Lung (tissue), 12 donors: ENCODE results near the gene MED16. TPM values are rescaled to one million over a fixed set of nuclear protein-coding genes. Genes with fewer than 3 reads are reported as not detected.

Experiments
- ATAC-seq: fragments of 200-7000 bp; cut with Tn5 transposase; one replicate; pipeline ENCODE4 v1.9.1; 2020; ENCODE audit warnings: moderate number of reproducible peaks; ENCODE audit not compliant: insufficient read depth, low FRiP score
- DNase-seq, 3 donors: peaks; one replicate each; pipeline ENCODE4 v3.0.0-alpha.2; 2013 to 2017
- H3K27ac ChIP-seq, 2 donors: one replicate each; pipeline ENCODE4 v1.5.1; 2013; ENCODE audit warnings: mild to moderate bottlenecking in 2 of 2, moderate library complexity in 2 of 2, control low read depth in 1 of 2, inconsistent platforms in 1 of 2, low read depth in 1 of 2, low read length in 1 of 2
- H3K27me3 ChIP-seq, 3 donors: one replicate each; pipeline ENCODE4 v1.5.1; 2013; ENCODE audit warnings: low read length in 2 of 3; ENCODE audit not compliant: control insufficient read depth in 3 of 3, insufficient read depth in 3 of 3
- H3K36me3 ChIP-seq, 4 donors: one replicate each; pipeline ENCODE4 v1.5.1; 2013; ENCODE audit warnings: low read length in 4 of 4, mild to moderate bottlenecking in 1 of 4, moderate library complexity in 1 of 4; ENCODE audit not compliant: control insufficient read depth in 4 of 4, insufficient read depth in 4 of 4
- H3K4me1 ChIP-seq, 5 donors: one replicate each; pipeline ENCODE4 v1.5.1; 2013; ENCODE audit warnings: low read length in 5 of 5, mild to moderate bottlenecking in 2 of 5, moderate library complexity in 1 of 5; ENCODE audit not compliant: control insufficient read depth in 5 of 5, insufficient read depth in 5 of 5
- H3K4me3 ChIP-seq: one replicate; pipeline ENCODE4 v1.5.1; 2013; ENCODE audit warnings: mild to moderate bottlenecking, control low read depth, moderate library complexity
- H3K9ac ChIP-seq, 2 donors: one replicate each; pipeline ENCODE4 v1.5.1; 2013; ENCODE audit warnings: low read length in 2 of 2, control low read depth in 1 of 2; ENCODE audit not compliant: insufficient read depth in 1 of 2
- H3K9me3 ChIP-seq, 4 donors: one replicate each; pipeline ENCODE4 v1.5.1; 2013; ENCODE audit warnings: low read length in 3 of 4, mild to moderate bottlenecking in 1 of 4, moderate library complexity in 1 of 4; ENCODE audit not compliant: control insufficient read depth in 4 of 4, insufficient read depth in 3 of 4
- WGBS, 2 donors: extraction: QIAGEN DNeasy Blood & Tissue Kit; methylation state at CpG; one replicate each; pipeline ENCODE4 v1.1.7; 2013; 5-methylcytosine and 5-hydroxymethylcytosine counted together
- polyA plus RNA-seq, 2 donors: library from polyadenylated mRNA; stranded (reverse); fragments of 200-250 nt; gene quantifications; one replicate each; pipeline ENCODE4 v1.2.1, GENCODE V29; 2013
- total RNA-seq, 2 donors: library from RNA; depleted of rRNA in 1 of 2; stranded (reverse); fragments of >200 nt in 1 of 2; gene quantifications; one replicate each; pipeline ENCODE4 v1.2.1, GENCODE V29; 2014 to 2021
- TF ChIP-seq, protein P1 (sequence below): IDR thresholded peaks from 2 replicates; pipeline ENCODE4 v1.5.1; 2012; ENCODE audit warnings: mild to moderate bottlenecking; ENCODE audit errors: control extremely low read depth, extremely low read depth
- donor health status: control.
- donor health status: control.
- donor health status: Bipolar disorder and iron deficiency.
- donor health status: healthy.
- donor health status: DM: yes; HTN: yes; CAD: no.

MED16 gene
- total and polyA plus RNA-seq, 4 donors: 38.7 to 72.3 (median 52.3) TPM

DNA sequence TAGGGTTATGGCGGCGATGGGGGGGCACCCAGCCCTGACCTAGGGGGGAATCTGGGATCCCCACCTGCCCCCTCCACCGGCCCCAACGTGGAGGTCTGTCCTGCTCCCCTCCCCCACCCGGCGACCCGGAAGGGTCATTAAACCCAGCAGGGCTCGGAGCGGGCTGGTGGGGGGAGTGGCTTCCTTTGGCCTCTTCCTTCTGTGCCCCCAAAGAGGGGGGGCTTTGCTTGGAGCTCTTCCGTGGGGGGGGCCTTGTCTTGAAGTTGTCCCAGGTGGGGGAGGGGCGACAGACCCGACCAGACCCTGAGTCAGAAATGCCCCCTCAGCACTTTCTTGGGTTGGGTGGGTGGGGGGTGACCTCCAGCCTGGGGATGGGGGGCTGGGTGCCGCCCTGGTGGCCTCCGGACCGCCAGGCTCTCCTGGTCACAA lies 34.4 kb upstream of the MED16 start:
- DNase-seq: peak in 1 of 3 donors; percentile 54
- TF ChIP-seq, protein P1, sequence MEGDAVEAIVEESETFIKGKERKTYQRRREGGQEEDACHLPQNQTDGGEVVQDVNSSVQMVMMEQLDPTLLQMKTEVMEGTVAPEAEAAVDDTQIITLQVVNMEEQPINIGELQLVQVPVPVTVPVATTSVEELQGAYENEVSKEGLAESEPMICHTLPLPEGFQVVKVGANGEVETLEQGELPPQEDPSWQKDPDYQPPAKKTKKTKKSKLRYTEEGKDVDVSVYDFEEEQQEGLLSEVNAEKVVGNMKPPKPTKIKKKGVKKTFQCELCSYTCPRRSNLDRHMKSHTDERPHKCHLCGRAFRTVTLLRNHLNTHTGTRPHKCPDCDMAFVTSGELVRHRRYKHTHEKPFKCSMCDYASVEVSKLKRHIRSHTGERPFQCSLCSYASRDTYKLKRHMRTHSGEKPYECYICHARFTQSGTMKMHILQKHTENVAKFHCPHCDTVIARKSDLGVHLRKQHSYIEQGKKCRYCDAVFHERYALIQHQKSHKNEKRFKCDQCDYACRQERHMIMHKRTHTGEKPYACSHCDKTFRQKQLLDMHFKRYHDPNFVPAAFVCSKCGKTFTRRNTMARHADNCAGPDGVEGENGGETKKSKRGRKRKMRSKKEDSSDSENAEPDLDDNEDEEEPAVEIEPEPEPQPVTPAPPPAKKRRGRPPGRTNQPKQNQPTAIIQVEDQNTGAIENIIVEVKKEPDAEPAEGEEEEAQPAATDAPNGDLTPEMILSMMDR: no peak

DNA sequence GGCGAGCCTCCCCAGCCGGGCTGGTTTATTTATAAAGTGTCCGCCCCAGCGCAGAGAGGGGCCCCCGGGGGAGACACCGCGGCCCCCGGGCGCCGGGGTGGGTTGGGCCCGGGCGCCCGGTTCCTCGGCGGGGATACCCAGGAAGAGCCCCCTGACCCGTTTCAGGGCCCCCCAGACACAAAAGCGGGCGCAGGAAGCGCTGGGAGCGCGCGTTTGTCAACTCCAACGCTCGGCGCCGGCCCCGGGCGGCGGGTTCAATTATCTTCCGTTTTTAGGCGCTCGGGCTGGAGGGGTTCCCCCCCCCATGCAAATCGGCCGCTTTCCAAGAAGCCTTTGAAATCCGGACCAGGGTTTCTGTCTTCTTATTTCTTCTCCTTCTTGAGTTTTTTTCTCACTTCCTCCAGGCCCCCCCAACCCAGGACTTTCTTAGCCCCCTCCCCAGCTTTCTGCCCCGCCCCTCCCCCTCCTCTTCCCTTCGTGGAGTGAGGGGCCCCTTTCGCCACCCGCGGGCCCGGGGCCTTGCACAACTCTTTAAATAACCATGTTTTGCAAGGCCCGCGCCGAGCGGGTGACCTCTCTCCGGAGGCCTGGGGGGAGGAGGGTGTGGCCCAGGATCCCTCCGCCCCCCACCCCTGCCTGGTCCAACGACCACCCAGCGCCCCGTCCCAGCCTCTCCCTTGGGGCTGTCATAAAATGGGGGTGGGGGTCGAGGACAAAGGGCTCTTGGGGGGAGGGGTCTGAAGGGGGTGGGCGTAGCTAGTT lies 33.8 kb upstream of the MED16 start:
- Histone ChIP-seq H3K9ac (no peak overlapping the region), H3K27ac (peak overlapping the region; percentile 53 to 84), H3K27me3 (no peaks in the 10 kb centered on the region), H3K36me3 (peaks cover 0 to 10% (median 4%) of the 10 kb centered on the region in 4 donors), H3K4me1 (peaks cover 0 to 11% (median 0%) of the 10 kb centered on the region in 5 donors), H3K9me3 (no peaks in the 10 kb centered on the region), H3K4me3 (peak overlapping the region; percentile 82)
- WGBS, 2 donors: 0% methylated on average over 49 to 52 of the region's 52 CpGs
- peak; percentile 75 to 88 (median 79) for DNase-seq
- TF ChIP-seq, protein P1: no peak
- no peak for ATAC-seq

More for the DNA sequence above, 34.4 kb upstream of the MED16 start:
- Histone ChIP-seq H3K9ac (no peak overlapping the region), H3K4me3 (no peak overlapping the region), H3K27ac (peak overlapping the region in 1 of 2 donors; percentile 45), H3K36me3 (peaks cover 0 to 10% (median 4%) of the 10 kb centered on the region in 4 donors), H3K4me1 (peaks cover 0 to 17% (median 0%) of the 10 kb centered on the region in 5 donors), H3K9me3 (no peaks in the 10 kb centered on the region), H3K27me3 (no peaks in the 10 kb centered on the region)
- 13 to 17% methylated on average over 14 to 15 of the region's 15 CpGs for WGBS, 2 donors
- ATAC-seq: no peak

DNA sequence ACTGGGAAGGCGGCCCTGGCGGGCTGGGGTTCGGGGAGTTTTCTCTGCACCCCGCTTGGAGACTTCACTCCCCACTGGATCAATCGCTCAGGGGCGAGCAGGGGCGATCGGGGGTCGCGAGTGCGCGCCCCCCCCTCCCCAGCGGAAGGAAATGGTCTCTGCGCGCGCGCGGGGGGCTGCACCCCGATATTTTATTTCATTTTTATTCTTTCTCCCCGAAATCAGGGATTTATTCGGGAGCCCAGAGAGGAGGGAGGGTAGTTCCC lies 33.3 kb upstream of the MED16 start:
- Histone ChIP-seq H3K4me3 (peak overlapping the region; percentile 82), H3K36me3 (peaks cover 0 to 10% (median 4%) of the 10 kb centered on the region in 4 donors), H3K27ac (peak overlapping the region; percentile 53 to 84), H3K27me3 (peaks cover 0 to 2% (median 2%) of the 10 kb centered on the region in 3 donors), H3K4me1 (peaks cover 0 to 10% (median 0%) of the 10 kb centered on the region in 5 donors), H3K9me3 (no peaks in the 10 kb centered on the region), H3K9ac (no peak overlapping the region)
- ATAC-seq: no peak
- no peak for DNase-seq
- TF ChIP-seq, protein P1: no peak
- WGBS, 2 donors: 0 to 2% methylated on average over 18 to 21 of the region's 21 CpGs
